GM04504 (cell line): Measurements from ENCODE around the gene PXDC1.

ENCODE experiments used
- DNase-seq: peaks from one replicate; pipeline ENCODE4 v3.0.0-alpha.2; 2012; ENCODE audit warnings: low read depth

Gene PXDC1

DNA sequence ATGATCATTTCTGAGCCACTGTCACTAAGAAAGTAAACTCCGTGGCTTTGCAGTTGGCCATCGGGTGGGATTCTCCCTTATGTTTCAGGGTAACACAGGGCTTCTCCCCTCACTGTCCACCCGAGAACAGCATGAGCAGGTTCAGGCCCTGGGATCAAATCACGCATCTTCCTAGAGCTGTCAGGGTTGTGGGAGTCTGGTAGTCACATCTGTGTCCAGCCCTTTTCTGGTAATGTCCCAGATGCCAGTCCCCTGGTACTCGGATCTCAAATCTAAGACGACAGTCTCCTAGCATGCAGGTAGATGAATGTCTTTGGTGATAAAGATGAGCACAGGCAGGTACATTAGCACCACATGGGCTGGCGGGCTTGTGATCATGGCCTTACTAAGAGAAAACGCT lies 4.8 kb downstream of the PXDC1 start:
- DNase-seq = no peak

DNA sequence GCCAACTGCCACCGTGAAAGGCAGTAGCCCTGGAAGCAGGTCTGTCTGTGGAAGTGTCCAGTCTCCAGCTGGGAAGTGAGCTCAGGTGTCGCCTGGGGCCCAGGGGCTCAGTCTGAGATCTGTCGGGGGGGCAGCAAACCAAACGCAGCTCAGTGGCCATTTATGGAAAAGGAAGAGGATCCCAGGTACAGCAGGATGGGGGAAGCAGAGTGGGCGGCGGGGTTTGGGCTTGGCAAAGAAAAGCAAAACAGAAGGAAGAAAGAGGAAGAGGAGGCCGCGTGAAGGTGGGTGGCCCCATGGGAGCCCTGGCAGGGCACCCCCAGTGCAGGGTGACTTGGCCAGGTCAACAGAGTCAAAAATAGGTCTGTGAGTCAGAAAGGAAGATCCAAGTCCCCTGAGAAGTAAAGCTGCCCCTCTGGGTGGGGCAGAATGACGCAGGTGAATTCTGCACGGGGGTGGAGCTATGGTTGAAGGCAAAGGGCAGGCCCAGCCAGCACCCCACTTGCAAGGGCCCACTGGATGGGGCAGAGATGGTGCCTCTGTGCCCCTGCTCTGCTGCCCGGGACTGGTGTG lies 5.3 kb downstream of the PXDC1 start:
- DNase-seq = no peak

DNA sequence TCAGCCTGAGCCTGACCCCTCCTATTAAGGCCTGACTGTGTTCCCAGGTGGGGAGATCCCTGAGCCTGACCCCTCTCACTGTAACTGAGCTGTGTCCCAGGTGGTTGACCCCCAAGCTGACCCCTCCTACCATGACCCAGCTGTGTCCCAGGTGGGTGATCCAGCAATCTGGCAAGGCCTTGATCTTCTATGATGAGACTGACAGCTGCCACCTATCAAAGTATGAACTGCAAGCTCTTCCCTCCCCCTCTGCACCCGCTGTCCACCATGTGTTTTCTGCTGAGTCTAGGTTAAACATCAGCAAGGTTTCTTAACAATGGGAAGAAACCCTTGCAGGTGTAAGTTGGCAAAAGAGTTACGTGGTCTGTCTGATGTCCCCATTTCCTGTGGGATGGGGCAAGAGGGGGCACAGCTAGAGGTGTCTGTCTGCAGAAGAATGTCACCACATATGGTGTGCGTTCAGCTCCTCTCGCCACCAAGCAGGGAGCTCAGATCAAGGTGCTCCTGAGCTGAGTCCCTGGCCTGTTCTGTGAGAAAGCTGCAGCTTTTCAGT lies 5.9 kb downstream of the PXDC1 start:
- DNase-seq = no peak

GRCh38 chr6:3744901-3745470 lies 6.5 kb downstream of the PXDC1 start:
- DNase-seq = no peak

DNA sequence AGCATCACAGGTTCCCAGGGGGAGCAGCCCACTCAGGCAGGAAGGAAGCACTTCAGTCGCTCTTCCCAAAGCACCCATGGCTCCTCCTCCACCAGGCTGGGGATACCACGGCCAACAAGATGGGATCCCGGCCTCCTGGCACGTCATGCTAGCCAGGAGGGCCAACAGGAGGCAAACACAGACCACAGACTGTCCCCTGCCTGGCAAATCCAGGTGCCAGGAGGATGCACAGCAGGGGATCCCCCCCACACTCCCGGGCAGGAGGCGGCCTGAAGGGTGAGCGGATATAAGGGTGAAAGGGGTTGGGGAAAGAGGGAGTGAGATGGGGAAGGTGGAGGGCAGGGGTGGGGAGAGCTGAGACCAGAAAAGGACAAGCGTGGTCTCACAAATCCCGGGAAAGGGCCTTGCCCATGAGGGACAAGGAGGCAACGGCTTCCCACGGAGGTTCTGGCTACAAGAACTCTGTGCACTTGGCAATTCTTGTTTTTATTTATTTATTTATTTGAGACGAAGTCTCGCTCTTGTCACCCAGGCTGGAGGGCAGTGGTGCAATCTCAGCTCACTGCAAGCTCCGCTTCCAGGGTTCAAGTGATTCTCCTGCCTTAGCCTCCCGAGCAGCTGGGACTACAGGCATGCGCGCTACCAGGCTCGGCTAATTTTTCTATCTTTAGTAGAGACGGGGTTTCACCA lies 7.2 kb downstream of the PXDC1 start:
- DNase-seq = no peak

DNA sequence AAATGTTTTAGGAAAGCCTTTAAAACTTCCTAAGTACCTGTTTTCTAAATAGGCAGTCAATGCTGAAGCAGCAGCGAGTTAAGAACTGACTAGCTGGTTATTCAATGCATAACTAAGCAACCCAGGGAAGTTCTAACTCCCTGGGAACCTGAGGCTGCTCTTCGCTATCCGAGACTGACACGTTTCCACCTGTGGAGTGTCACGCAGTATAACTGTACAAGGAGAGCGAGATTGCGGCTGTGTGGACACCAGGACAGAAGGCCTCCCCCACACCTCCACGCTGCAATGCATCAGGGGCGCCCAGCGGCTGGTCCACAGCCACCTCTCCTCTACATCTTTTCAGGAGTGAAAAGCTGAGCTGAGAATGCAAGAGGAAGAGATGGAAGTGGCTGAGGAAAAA lies 8.0 kb downstream of the PXDC1 start:
- DNase-seq = no peak

- DNase-seq = no peak
Observed at GRCh38 chr6:3742426-3743344, 8.8 kb downstream of the PXDC1 start.

DNA sequence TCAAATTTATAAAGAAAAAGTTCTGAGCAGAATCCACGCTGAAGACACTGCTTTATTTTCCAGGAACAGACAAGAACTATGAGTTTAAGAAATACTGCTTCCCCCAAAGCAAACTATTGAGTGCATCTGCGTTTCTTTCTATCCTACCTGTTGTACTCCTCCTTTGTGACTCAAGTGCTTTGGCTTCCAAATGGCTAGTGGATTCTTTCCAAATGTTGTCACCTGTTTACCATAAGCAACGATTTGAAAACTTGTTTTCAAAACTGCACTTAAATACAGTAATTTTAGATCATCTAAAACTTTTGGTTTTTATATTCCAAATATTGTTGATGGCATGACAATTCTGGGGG lies 9.5 kb downstream of the PXDC1 start:
- DNase-seq = no peak

GRCh38 chr6:3741477-3741871 lies 10.0 kb downstream of the PXDC1 start:
- no peak for DNase-seq

- DNase-seq = no peak
Observed at GRCh38 chr6:3740551-3741476, 10.7 kb downstream of the PXDC1 start.

DNA sequence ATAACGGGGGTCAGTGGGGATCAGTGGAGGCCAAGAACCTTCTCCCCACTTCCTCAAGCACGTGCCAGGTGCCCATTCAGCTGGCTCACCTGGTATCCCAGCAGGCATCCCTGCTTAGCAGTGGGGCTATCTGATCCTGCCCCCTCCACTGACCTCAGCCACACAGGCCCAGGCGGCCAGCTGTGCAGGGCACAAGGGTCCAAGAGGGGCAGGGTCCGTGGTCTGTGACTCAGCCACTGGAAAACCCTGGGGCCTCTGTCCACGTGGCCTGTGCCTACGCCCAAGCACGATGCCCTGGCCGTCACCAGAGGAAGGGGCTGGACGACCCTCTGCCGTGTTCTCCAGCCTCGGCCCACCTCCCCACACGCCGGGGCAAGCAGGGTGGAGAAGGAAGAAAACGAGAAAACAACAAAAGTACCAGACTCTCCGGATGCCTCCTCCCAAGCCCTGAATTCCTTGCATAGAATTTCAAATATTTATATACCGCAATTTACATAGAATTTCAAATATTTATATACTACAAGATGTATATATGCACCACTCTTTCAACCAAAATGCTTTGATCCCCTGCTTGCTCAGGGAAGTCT lies 12.1 kb downstream of the PXDC1 start:
- DNase-seq = no peak

GRCh38 chr6:3738381-3739131 lies 13.0 kb downstream of the PXDC1 start:
- DNase-seq = no peak

DNA sequence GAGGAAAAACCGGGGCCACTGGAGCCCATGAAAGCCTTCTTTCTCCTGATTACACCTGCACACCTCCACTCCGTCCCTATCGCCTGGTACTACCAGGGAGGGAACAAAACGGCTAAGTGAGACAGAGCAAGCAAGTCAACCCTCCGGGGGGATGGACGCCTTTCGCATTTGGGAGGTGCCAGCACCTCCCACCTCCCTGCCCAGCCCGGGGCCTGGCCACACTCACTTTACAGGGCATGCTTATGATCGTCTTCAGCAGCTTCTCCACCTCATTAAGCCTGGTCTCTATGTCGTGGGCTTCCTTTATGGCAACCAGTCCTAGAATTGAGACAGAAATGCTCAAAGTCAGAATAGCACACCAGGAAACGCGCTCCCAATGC lies 13.7 kb downstream of the PXDC1 start:
- DNase-seq = no peak

DNA sequence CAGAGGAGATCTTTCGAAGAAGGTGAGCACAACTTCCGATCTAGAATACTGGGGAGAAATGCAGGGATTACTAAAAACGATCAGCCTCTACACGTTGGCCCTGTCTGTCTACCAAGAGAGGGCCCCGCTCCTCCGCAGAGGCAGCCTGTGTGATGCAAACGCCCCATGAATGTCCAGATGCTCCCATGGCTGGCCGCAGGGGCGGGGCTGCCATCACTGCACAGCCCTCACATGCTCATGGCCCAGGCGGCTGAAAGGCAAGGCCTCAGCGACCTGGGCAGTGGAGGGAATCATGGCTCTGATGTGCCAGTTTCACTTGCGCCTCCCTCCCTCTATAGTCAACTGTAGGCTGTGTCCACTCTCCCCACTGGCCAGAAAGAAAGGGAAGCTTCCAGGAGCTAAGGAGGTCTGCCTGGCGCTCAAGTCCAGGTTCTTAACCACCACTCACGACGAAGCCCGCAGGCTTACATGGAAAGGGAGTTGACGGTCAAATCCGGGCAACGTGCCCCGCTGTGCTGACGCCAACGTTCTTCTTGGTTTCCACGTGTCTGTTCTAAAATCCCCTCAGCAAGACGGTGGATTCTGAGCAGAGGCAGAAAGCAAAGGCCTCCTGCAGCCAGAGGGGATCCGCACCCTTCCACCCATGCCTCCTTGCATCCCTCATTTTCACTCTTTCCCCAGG lies 14.2 kb downstream of the PXDC1 start:
- DNase-seq = no peak

GRCh38 chr6:3735029-3735605 lies 16.4 kb downstream of the PXDC1 start:
- DNase-seq = no peak

DNA sequence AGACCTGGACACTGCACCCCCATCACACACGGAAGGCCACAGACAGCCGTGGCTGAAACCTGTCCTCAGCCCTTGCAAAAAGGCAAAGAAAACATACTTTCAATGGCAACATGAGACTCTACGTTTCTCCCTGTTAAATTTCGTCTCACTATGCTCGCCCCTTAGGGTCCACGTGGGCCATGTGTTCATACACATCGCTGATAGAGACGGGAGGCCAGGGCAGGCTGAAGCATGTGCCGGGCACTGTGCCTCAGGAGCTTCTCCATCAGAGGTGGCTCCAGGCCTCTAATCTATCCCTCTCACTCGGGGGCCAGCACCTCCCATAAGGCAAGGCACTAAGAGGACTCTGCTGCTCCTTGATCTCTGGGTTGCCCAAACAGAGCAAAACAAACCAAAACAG lies 17.5 kb downstream of the PXDC1 start:
- DNase-seq = no peak

DNA sequence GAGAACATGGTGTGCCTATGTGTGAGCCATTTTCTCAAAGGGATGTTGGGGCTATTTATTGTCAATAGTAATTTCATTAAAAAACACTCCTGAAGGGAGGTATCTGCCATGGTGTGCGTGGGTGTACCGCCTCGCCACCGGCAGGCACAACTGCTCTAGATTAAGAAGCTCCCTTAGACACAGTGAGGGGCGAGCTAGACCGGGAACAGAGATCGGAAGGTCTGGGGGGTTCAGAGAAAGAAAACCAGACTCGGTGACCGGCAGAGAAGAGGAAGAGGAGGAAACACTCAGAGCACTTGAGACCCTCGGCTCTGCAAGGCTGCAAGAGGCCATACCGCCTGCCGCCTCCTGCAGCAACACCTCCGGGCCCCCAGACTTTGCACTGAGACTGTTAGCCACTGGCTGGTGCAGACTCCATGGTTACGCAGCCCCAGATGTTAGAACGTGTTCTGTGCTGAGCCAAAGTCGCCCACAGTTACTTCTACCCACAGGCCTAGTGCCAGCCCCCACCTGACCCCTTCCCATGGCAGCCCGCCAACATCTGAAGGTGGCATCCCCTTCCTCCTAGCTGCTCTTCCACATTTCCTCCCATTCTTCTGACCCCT lies 18.1 kb downstream of the PXDC1 start:
- DNase-seq = no peak

GRCh38 chr6:3732345-3733141 lies 19.0 kb downstream of the PXDC1 start:
- DNase-seq = peak; percentile 61
